Measurements from ENCODE around the gene P2RX6.
"Not testable (repeated sequence)": the region's sequence is repeated elsewhere in the genome, so short reads cannot be mapped to it uniquely, and the experiment has no call there.

Gene P2RX6

DNA sequence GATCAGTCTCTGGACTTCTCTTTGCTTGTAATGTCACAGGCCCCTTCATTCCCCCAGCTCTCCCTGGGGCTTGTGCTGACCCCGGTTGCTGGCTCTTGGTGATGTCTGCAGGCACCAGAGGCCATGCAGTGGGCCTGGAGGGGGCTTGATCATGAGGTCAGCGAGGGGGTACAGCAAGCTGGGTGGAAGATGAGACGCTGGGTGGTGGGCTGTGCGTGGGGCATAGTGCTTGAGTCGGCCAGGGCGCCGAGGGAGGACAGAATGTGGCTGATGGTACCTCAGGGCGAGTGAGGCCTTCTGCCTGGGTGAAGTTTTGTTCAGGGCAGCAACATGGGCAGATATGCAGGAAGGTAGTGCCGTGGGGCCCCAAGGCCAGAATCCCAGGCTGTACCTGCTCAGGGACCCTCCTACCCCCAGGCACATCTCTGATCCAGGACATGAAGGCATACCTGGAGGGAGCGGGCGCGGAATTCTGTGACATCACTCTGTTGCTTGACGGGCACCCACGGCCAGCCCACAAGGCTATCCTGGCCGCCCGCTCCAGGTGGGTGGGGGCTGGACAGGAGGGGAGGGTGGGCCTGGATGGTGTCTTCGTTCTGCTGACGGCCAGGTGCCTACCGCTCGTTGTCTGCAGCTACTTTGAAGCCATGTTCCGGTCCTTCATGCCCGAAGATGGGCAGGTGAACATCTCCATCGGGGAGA lies 19.5 kb upstream of the P2RX6 start:
- DNase-seq, result no peak

DNA sequence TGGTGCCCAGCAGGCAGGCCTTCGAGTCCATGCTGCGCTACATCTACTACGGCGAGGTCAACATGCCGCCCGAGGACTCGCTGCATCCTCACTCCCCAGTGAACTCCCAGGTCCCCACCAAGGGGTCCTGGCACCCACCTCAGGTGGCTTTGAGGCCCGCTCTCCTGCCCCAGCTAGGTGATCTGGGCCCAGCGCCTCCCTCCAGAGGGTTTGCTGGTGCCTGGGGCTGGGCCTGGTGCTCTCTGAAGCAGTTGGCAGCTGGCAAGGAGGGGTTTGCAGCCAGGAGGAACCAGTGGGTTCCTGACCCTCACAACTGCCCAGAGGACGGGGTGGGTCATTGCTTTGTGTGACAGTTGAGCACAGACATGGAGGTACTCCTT lies 18.9 kb upstream of the P2RX6 start:
- no peak for DNase-seq

DNA sequence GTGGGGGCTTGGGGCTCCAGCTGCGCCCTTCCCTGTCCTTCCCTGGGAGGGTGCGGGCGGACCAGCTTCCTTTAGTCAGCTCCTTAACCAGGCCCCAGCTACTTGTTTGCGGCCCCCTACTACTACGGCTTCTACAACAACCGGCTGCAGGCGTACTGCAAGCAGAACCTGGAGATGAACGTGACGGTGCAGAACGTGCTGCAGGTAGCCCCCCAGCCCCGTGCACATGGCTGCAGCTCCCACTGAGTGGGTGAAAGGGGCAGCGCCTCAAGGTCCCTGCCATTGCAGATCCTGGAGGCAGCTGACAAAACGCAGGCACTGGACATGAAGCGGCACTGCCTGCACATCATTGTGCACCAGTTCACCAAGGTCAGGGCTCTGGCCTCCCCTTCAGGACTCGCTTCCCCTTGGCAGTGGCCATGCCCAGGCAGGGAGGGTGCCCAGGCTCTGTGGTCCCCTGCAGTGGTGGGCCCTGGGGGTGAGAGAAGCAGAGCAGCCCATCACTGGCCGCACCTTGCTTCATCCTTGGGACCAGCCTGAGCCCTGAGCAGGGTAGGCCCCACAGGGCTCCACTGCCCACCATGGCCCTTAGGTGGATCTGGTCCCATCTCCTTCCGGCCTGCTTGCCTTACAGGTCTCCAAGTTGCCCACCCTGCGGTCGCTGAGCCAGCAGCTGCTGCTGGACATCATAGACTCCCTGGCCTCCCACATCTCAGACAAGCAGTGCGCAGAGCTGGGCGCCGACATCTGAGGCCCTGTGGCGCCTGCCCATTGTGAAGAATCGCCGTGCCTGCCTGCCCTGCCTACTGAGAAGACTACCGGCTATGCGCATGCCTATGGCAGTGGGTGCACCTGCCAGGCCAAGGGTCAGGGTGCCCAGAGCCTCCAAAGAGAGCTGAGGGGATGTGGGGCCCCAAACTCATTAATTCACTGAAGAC lies 18.1 kb upstream of the P2RX6 start:
- no peak for DNase-seq

DNA sequence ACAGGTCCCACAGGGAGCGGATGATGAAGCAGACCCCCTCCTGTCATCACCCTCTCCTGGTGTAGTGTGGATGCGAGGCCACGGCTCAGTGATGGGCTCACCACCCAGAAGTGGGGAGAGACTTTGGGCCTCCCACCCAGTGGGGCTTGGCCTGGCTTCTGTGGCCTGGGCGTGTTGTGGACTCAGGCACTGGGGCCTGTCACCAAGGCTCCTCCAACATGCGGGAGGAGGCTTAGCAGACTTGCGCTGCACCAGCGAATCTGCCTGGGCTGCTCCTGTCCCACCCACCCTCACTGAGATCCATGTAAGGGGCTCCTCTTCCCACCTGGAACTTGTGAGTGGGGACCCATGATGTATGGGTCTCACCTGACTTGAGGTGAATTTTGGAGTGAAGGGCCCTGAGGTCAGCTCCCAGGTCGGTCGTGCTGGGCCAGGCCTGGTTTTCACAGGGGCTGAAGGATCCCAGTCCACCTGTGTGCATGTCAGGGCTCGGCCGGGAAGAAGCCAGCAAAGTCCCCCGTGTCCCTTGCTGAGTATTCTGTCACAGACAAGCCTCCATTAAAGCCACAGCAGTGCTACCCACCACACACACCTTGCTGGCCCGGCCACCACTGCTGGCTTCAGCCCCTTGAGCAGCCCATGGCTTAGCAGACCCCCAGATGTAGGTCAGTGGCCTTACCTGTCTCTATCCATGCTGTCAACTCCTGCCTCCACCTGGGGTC lies 17.3 kb upstream of the P2RX6 start:
- no peak for DNase-seq

DNA sequence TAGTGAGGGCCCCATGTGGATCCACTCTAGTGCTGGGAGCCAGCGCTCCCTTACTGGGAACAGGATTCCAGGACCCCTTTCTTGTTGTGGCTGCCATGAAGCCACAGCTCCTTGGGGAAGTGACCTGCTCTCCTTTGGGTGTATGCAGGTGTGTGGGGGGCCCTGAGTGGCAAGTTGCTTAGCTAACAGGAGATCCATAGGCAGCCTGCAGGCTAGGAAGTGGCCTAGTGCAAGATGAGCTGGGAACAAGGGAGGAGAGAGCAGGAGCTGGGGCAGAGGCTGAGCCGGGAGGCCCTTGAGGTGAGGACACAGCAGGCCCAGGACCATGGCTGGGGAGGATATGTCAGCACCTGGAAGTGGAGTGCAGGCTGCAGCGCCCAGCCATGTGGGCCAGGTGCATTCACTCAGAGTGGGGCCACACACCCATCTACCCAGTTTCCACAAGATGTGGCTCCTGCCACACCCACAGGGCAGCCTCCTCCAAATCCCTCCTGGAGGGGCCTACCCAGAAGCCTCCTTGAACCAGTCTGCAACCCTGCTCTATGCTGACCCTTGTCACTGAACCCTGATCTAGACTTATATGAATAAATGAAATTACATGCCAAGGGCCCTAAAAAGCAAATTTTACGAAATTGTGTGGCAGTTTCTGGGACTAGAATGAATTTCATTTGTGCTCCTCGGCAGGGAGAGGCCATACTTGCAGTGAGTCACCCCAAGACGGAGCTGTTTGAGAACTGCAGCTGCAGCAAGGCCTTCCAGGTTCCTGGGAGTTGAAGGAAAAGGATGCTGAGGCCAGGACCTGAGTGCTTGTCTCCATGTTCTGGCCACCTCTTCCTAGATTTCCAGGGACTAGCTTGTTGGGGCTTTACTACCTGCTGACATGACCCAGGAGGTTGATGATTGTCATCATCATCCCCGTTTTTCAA lies 16.3 kb upstream of the P2RX6 start:
- DNase-seq, result no peak

DNA sequence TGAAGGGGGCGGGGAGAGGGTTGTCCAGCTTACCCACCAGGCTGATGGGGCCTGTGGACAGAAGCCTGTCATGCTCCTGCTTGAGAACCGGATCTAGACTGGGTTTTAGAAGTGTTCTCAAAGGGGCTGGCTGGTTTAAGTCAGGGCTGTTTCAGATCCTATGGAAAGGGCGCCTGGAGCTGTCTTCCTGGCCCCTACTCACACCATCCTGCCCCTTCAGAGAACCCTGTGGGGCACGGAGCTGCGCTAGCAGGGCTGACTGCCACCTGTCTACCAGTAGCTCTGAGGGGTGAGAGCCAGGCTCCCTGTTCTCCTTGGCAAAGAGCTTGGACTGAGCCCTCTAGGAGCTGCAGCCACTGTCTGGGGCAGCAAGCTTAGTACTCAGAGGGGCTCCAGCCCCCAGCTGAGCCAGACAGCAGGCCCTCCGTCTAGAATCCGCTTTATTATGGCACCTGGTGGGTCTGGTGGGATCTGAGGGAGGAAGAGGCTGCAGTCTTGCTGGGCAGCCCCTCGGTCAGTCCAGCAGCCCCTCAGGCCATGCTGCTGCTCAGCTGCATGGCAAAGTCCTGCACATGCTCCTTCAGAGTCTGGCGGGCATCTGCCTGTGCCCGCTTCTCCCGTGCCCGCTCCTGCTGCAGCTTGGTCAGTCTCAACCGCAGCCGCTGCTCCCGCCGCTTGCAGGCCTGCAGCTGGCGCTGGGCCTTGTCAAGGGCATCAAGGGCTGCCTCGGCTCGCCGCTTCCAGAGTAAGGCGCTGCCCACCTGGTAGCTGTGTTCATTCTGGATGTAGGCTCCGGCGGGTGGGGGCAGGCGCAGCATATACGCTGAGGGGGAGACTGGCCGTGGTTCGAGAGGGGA lies 15.4 kb upstream of the P2RX6 start:
- DNase-seq, result no peak

DNA sequence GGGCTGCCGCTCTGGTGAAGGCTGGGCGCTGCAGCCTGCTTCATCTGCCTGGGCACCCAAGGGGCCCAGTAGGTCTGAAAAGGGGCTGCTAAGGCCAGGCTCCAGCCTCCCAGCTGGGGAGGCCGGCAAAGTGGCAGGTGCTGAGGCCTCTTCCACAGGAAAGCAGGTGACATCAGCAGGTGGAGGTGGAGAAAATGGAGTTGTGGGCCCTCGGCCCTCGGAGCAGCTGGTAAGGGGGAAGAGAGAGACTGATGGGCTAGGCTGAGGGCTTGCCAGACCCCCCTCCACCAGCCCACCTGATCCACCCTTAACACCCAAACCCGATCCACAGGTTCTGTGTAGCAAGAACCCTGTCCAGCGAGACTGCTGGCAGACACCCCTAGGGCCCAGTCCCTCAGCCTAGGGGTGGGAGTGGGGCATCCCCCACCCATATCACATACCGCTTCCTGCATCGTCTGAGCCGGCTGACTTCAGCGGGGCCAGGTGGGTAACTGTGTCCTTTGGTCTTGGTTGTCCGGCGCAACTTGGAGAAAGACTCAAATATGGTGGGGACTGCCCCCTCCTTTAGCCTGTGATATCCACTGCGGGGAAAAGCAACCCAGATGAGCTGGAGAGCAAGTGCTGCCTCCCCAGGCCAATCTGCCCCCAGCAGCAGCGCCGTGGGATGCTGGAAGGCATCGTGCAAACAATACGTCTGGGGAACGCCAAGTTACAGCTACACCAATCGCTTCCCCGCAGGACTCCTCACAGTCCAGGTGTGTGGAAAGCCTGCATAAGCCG lies 14.6 kb upstream of the P2RX6 start:
- DNase-seq, result no peak

DNA sequence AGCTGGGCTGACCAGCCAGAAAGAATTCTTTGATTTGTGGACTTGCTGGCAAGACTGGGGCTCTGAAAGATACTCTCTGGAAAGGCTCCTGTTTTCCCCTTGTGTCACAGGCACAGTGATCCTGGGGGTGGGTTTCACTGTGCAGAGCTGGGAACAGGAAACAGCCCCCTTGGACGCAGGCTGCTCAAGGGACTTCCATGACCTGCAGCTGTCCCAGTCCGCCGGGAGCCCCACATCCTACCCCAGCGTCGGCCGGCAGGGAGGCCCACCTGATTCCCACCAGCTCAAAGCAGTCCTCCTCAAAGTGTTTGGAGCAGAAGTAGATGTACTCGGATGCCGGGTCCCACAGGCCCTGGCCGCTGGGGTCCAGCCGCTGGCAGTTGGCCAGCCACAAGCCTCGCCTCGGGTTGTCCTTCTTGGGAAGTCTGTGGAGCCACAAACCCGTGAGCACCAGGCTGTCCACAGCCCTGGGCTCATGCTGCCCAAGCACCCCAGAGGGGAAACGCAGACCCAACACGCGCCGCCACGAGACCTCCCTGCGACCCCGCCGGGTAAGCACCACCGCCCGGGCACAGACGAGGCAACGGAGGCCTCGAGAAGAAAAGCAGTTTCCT lies 13.9 kb upstream of the P2RX6 start:
- no peak for DNase-seq

DNA sequence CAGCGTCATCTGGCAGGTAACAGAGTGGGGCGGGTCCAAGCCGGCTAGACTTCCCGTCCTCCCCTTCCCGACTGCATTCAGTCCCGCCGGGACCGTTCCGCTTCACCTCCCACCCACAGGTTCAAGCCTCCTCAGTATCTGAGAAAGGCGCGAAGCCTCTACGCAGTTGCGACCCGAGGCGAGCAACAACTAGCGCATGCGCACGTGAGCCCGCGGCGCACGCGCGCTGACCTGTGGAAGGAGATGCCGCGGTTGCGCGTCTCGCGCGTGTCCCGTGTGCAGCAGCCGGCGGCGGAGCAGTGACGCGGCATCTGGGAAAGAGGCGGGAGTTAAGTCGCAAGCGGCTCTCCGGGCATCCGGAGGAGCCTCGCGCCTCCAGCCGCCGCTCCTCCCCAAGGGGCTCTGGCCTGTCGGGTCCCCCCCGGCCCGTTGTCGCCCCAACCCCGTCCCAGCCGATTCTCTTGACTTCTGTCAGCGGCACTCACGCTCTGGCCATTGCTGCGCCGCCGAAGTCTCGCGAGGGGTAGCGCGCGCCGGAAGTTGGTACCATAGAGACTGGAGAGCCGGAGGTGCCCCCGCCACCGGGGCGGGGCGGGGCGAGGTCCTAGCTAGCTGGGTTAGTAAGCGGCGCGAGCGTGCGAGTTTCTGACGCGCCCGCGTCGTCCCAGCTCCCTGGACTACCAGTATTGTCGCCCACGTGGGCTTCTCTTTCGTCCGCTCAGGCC lies 13.2 kb upstream of the P2RX6 start, which contains the start of gene THAP7:
THAP7 (minus strand) TSS at position 518 of the 725 bp plus-strand sequence; CDS start at position 311, 207 bp downstream.
- DNase-seq, result peak; percentile 96 to 98

DNA sequence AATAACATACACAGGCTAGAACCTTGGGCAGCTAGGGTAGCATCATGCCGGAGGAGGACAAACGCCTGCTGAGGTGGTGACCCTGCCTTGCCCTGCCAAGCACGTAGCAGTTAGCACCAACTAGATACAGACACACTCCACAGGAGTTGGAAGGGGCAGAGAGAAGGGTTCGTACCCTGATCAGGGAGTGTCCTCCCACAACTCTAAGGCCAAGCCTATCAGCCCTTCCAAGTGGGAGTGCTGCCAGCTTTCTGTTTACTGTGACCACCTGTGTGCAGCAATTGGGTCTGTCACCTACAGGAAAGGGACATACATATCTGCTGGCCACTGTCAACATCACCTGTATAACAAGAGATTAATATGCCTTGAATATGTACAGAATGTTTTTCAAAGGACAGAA lies 11.2 kb upstream of the P2RX6 start:
- no peak for DNase-seq

DNA sequence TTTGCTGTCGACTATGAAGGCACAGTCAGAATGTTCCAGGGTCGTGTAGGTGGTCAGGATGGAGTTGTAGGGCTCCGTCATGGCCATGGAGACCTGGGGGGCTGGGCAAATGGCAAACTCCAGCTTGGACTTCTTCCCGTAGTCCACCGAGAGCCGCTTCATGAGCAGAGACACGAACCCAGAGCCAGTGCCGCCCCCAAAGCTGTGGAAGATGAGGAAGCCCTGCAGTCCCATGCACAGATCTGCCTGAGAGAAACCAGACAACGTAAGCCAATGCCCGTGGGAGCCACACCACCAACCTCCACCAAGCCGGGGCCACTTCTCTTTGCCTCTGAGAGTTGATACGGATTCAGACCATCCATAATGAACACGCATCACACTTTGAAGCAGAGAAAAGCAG lies 5.8 kb upstream of the P2RX6 start:
- not testable (repeated sequence) for DNase-seq

DNA sequence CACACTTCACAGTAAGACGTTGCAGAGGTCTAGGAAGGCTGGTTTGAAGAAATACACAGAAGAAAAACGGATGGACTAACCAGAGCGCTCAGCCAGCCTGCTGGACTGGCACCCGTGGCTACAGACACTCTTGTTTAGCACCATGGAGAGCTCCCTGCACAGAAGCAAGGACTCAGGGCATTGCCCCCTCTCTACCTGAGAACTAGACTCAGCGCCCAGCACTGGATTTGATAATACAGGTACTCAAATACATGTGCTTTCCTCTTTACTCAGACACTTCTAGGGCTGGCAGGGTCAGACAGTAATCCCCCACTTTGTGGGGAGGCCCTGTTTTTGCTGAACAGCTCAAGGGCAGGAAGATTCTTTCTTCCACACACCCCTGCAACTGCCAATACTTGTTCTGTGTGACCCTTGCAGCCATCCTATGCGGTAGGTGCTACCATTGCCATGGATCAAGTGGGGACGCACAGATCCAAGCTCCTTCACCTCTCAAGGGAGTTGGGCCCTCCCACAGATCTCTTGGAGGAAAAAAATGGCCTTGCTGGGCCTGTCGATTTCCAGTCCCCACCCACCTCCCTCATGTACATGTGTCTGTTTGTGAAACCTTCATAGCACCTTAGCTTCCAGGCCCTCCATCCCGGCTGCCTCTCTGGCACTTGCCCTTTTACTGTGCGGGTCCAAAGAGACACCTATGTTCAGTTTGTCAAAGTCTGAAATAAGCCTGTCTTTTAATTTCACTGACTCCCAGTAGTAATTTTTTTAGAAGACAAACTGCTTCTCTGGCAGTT lies 5.1 kb upstream of the P2RX6 start:
- no peak for DNase-seq

DNA sequence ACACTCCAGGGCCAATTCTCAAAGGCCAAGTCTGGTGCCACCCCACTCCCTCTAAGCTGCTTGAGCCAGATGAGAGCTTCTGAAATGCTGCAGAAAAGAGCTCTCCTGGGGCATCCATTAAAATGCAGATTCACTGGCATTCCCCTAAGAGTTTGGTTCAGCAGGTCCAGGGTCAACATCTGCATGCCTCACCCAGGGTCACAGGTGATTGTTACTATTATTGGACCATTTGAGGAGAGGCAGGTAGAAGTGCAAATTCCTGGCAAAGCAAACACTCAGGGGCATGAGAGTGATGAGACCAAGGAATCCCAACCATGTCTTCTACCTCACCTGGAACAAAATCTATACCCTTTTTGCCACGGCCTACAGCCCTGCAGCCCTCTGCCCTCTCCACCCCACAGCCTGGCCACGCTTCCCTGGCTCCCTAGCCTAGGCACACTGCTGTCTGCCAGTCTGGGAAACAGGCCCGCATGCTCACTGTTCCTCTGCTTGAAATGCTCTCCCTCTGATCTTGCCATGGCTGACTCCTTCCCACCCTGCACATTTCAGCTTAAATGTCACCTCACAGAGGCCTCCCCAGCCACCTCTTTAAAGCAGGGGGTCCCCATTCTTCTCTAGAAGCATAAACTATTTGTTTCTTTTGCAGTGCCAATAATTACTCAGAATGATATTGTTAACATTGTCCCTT lies 4.4 kb upstream of the P2RX6 start:
- no peak for DNase-seq

DNA sequence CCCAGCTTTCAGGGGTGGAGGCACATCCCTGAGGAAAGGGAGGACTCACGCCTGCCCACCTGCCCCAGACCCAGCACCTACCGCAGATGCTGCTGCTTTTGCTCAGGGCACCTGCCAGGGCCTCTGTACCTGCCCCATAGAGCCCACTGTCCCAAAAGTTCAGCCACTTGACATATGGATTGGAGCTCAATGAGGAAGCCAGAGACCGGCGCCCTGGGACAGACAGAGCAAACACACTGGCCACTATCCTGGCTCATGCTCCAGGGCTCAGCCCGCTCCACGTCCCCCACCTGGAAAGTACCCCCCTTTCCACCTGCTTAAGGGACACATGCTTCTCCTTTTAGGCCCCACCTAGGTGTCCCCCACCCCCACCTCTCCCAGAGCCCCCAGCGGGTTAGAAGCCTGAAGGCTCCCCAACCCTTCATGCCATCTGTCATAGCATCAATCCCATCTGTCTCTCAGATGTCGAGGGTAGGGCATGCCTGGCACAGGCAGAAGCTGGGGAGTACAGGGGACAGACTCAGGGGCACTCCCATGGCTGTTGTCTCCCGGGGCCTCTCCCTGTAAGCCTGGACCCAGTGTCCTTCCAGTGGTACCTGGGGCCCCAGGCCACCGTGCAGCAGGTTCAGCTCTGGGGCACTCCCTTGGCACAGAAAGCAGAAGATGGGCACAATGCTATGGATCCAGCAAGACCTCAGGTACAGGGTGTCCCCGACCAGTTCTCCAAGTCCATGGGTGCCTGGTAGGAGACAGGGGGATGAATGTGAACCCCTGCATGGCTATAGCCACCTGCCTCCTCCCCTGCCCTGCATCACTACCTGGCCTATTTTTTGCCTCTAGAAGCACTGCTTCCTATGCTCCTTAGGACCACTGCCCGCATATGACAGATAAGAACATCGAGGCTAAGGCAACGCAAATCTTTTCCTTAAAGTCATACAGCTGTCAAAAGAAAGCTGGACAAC lies 2.2 kb upstream of the P2RX6 start:
- DNase-seq, result no peak

DNA sequence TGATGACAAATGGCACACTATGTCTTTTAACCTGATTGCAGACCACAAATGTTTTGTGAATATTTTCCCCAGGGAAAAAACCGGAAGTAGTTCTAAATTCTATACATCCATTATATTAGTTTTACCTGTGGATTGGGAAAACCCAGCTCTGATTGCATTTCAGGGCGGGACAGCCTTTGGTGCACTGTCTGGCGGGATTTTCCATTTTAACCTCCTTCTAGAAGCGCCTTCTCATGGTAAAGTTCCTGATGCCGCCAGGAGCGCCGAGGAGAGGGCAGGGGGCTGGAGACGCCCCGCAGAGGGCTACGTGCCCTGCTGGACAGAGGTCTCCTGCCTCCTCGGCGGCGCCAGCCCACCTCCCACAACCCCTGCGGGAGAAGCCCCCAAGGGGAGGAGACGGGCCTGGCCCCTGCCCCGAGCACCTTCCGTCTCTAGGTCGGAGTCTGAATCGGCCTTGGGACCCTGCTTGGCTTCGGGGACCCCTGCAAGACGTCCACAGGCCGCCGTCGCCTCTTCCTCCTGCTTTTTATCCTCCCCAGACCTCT lies 1.2 kb upstream of the P2RX6 start:
- DNase-seq, result no peak

DNA sequence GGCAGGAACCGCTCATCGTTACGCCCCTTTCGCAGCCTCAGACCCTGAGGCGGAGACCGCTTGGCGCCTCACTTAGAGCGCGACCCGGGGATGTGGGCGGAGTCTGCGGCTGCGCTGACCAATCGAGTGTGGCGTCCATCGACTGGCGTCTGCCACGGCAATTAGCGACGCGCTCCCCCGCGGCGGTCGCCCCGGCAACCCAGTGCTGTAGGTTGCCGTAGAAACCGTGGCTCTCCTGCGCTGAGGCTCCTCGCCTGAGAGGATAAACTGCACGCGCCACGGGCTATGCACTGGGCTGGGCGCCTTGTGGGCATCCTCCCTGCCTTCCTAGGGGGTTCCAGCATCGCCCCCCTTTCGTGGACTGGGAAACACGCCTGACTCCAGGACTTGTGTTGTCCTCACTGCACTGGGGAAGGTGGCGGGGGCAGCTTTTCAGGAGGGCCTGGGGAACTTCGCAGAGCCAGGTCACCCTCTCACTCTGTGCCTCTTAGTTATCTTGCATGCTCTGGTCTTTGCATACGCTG lies 701 bp upstream of the P2RX6 start:
- DNase-seq, result peak; percentile 67 to 69

All from activated CD4-positive, alpha-beta T cell treated with anti-CD3 and anti-CD28 coated beads, Interleukin-2, amount 50 U/mL, for 4 hours (primary cell).